ENCODE measurements around the gene AVPR2.

The AVPR2 gene

GRCh38 chrX:153857348-153857903, 47.0 kb upstream of the AVPR2 start:
- no peak for ATAC-seq
- TF ChIP-seq TCF4 (CRISPR knock-in tag; IDR thresholded peaks at IDR 0.05; ENCODE audit: borderline replicate concordance) (no peak), TSHZ2 (CRISPR knock-in tag; IDR thresholded peaks at IDR 0.05) (no peak), ESRRG (CRISPR knock-in tag; IDR thresholded peaks at IDR 0.05) (no peak), ARNTL (CRISPR knock-in tag; IDR thresholded peaks at IDR 0.05; ENCODE audit: borderline replicate concordance, low read depth) (no peak)

DNA sequence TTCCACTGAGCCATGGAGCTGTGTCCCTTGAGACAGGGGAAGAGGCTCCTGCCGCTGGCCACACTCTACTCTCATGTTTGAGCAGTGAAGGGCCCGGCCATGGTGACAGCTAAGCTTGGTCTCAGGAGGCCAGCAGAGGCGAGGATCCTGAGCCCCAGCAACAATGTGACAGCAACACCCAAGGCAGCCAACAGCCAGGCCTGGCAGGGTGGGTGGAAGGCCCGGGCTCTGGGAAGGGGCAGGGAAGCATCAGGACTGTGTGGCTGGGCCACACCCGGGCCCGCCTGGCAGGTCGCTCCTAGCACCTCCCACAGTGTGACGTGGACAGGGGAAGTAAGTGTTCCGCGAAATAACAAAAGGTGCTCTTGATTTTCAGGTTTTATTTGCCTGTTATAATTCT, 43.3 kb upstream of the AVPR2 start:
- TF ChIP-seq BACH2 (CRISPR knock-in tag; IDR thresholded peaks at IDR 0.05; ENCODE audit: borderline replicate concordance) (no peak), RARB (CRISPR knock-in tag; IDR thresholded peaks at IDR 0.05) (no peak), POU6F1 (CRISPR knock-in tag; IDR thresholded peaks at IDR 0.05; ENCODE audit: borderline replicate concordance, low read depth) (no peak), ISL1 (CRISPR knock-in tag; IDR thresholded peaks at IDR 0.05) (no peak), ARNTL (CRISPR knock-in tag; IDR thresholded peaks at IDR 0.05; ENCODE audit: borderline replicate concordance, low read depth) (no peak), ZFP3 (CRISPR knock-in tag; IDR thresholded peaks at IDR 0.05) (no peak), CREB5 (CRISPR knock-in tag; IDR thresholded peaks at IDR 0.05; ENCODE audit: low read depth) (no peak), CSDC2 (CRISPR knock-in tag; IDR thresholded peaks at IDR 0.05) (no peak), CSRNP3 (CRISPR knock-in tag; IDR thresholded peaks at IDR 0.05) (no peak), ZC3H10 (CRISPR knock-in tag; IDR thresholded peaks at IDR 0.05) (no peak), SNAI2 (CRISPR knock-in tag; IDR thresholded peaks at IDR 0.05) (no peak), ZFP30 (CRISPR knock-in tag; IDR thresholded peaks at IDR 0.05) (no peak), TCF4 (CRISPR knock-in tag; IDR thresholded peaks at IDR 0.05; ENCODE audit: borderline replicate concordance) (no peak), TSHZ2 (CRISPR knock-in tag; IDR thresholded peaks at IDR 0.05) (no peak)
- no peak for ATAC-seq

GRCh38 chrX:153861733-153862310, 42.7 kb upstream of the AVPR2 start:
- no peak for ATAC-seq
- TF ChIP-seq CSDC2 (CRISPR knock-in tag; IDR thresholded peaks at IDR 0.05): no peak
- TF ChIP-seq GLIS3 (CRISPR knock-in tag; IDR thresholded peaks at IDR 0.05): no peak
- no peak for TF ChIP-seq ZNF70 (CRISPR knock-in tag; IDR thresholded peaks at IDR 0.05)
- no peak for TF ChIP-seq TOX (CRISPR knock-in tag; IDR thresholded peaks at IDR 0.05; ENCODE audit: borderline replicate concordance)
- TF ChIP-seq CSRNP3 (CRISPR knock-in tag; IDR thresholded peaks at IDR 0.05): no peak
- no peak for TF ChIP-seq BACH2 (CRISPR knock-in tag; IDR thresholded peaks at IDR 0.05; ENCODE audit: borderline replicate concordance)
- TF ChIP-seq ESRRG (CRISPR knock-in tag; IDR thresholded peaks at IDR 0.05): no peak
- no peak for TF ChIP-seq CREB5 (CRISPR knock-in tag; IDR thresholded peaks at IDR 0.05; ENCODE audit: low read depth)
- no peak for TF ChIP-seq SNAI2 (CRISPR knock-in tag; IDR thresholded peaks at IDR 0.05)
- no peak for TF ChIP-seq ISL1 (CRISPR knock-in tag; IDR thresholded peaks at IDR 0.05)
- TF ChIP-seq PPARA (CRISPR knock-in tag; IDR thresholded peaks at IDR 0.05; ENCODE audit: borderline replicate concordance): no peak
- TF ChIP-seq ZNF565 (CRISPR knock-in tag; conservative IDR thresholded peaks at IDR 0.05; ENCODE audit: low read depth): no peak
- TF ChIP-seq POU6F1 (CRISPR knock-in tag; IDR thresholded peaks at IDR 0.05; ENCODE audit: borderline replicate concordance, low read depth): no peak
- no peak for TF ChIP-seq ZFP30 (CRISPR knock-in tag; IDR thresholded peaks at IDR 0.05)
